ENCODE measurements around the gene C17orf67. TPM values are rescaled to one million over a fixed set of nuclear protein-coding genes. Genes with fewer than 3 reads are reported as not detected.

Gene C17orf67
- total RNA-seq, 1 donor from 2014 or later = 10.1 TPM

DNA sequence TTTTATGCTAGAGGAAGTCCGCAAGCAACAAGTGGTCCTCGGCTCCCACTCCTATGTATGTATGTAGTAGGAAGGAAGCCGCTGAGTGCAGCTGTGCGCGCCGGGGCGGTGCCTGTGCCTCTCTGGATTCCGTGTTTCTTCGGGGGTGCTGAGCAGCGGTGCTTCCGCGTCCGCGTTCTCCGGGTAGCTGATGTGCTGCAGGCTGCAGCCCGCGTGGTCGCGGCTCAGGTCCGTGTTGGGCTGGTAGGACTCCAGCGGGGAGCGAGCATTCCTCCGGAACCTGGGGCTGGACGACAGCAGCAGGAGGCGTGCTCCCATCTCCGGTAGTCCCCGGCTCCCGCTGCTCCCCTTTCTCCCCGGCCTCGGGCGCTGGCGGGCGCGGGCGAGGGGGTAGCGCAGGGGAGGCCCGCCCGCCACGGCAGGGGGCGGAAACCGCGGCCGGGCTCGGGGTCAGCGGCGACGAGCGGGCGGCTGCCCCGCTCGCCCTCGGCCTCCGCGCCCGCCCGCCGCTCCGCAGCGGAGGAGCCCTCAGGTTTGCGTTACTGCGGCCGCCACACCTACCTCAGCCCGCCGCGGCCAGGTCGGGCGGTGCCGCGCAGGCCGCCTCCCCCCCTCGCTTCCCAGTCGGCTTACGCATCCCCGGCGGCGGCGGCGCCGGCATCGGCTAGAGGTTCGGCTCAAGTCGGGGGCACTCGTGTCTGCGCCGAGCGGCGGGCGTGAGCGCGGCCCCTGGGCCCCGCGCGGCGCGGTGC, 487 bp downstream of the C17orf67 start:
- intact Hi-C loops (cut with DNase I) = loop anchor here (5.0 to 10.0 kb wide), 4 partner anchors 252 to 1684 kb away; partner anchors contain the start of genes AKAP1, HLF and TMEM100
- DNase-seq (ENCODE audit: low spot score in 2 of 2) = peak; percentile 14 to 78
- peaks cover 0 to 16% of the 10 kb centered on the region in 2 donors for H3K4me1 ChIP-seq

DNA sequence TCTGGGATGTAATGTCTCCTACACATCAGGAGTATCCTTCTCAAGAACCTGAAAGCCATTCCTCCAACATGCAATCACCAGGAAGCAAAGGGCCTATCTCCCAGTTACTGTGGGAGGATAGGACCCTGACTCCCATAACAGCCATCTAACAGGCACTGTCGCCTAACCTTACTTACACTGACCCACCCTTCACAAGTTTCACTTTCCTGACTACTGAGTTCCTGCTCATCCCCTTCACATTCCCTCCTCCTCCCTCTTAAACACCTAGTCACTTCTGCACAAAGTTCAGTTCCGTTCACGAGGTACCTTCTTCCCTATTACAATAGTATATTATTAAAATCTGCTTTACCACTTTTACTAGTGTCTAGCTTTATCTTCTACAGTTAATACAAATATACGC, 1.3 kb downstream of the C17orf67 start:
- peak overlapping the region; percentile 71 to 91 for H3K4me3 ChIP-seq
- H3K36me3 ChIP-seq = peaks cover 0 to 3% of the 10 kb centered on the region in 2 donors
- H3K27me3 ChIP-seq = no peaks in the 10 kb centered on the region
- no peaks in the 10 kb centered on the region for H3K9me3 ChIP-seq
- no peak overlapping the region for H3K27ac ChIP-seq
- DNase-seq (ENCODE audit: low spot score in 2 of 2) = no peak
- intact Hi-C loops (cut with DNase I) = loop anchor here (5.0 to 10.0 kb wide), 4 partner anchors 252 to 1685 kb away; partner anchors contain the start of genes AKAP1, HLF and TMEM100
- H3K4me1 ChIP-seq = peaks cover 0 to 16% of the 10 kb centered on the region in 2 donors
- TF ChIP-seq, protein P1, sequence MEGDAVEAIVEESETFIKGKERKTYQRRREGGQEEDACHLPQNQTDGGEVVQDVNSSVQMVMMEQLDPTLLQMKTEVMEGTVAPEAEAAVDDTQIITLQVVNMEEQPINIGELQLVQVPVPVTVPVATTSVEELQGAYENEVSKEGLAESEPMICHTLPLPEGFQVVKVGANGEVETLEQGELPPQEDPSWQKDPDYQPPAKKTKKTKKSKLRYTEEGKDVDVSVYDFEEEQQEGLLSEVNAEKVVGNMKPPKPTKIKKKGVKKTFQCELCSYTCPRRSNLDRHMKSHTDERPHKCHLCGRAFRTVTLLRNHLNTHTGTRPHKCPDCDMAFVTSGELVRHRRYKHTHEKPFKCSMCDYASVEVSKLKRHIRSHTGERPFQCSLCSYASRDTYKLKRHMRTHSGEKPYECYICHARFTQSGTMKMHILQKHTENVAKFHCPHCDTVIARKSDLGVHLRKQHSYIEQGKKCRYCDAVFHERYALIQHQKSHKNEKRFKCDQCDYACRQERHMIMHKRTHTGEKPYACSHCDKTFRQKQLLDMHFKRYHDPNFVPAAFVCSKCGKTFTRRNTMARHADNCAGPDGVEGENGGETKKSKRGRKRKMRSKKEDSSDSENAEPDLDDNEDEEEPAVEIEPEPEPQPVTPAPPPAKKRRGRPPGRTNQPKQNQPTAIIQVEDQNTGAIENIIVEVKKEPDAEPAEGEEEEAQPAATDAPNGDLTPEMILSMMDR (IDR thresholded peaks at IDR 0.05) = no peak

More for the DNA sequence above, 487 bp downstream of the C17orf67 start:
- H3K36me3 ChIP-seq = peaks cover 0 to 3% of the 10 kb centered on the region in 2 donors
- H3K9me3 ChIP-seq = no peaks in the 10 kb centered on the region
- H3K27me3 ChIP-seq = no peaks in the 10 kb centered on the region
- peak overlapping the region; percentile 71 to 91 for H3K4me3 ChIP-seq
- TF ChIP-seq, protein P1 (IDR thresholded peaks at IDR 0.05) = no peak
- peak overlapping the region; percentile 77 to 80 for H3K27ac ChIP-seq

DNA sequence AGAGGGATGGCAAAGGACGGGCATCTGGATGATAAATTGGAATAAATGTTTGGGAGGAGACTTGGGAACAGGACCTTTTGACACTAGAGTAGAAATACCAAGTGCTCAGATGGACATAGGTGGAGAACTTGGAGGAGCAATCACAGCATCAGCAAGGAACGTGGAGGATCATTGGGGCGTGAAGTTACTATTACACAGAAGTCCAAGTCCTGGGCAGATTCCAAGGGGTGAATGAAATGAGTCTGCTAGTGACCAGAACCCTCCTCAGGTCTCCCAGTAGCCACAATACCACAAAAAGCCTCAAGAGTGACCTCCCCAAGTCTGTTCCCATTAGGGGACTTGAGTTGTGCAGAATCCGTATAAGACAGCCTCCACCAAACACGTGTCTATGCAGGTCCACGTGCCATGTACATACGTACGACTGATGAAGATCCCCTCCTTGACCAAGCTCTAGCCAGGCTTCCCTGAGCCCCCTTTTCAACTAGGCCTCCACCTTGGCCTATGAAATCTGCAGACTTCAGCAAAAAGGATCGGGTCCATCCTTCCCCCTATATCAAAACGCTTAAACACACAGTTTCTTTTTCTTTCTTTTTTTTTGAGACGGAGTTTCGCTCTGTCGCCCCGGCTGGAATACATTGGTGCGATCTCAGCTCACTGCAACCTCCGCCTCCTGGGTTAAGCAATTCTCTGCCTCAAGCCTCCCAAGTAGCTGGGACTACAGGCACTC, 2.2 kb downstream of the C17orf67 start:
- Histone ChIP-seq H3K9me3 (no peaks in the 10 kb centered on the region), H3K4me3 (no peak overlapping the region), H3K27ac (no peak overlapping the region), H3K36me3 (peaks cover 0 to 3% of the 10 kb centered on the region in 2 donors), H3K4me1 (peaks cover 0 to 16% of the 10 kb centered on the region in 2 donors), H3K27me3 (no peaks in the 10 kb centered on the region)
- TF ChIP-seq, protein P1 (IDR thresholded peaks at IDR 0.05) = no peak
- intact Hi-C loops (cut with DNase I) = loop anchor here (5.0 to 10.0 kb wide), 4 partner anchors 253 to 1686 kb away; partner anchors contain the start of genes AKAP1, HLF and TMEM100
- DNase-seq (ENCODE audit: low spot score in 2 of 2) = no peak

DNA sequence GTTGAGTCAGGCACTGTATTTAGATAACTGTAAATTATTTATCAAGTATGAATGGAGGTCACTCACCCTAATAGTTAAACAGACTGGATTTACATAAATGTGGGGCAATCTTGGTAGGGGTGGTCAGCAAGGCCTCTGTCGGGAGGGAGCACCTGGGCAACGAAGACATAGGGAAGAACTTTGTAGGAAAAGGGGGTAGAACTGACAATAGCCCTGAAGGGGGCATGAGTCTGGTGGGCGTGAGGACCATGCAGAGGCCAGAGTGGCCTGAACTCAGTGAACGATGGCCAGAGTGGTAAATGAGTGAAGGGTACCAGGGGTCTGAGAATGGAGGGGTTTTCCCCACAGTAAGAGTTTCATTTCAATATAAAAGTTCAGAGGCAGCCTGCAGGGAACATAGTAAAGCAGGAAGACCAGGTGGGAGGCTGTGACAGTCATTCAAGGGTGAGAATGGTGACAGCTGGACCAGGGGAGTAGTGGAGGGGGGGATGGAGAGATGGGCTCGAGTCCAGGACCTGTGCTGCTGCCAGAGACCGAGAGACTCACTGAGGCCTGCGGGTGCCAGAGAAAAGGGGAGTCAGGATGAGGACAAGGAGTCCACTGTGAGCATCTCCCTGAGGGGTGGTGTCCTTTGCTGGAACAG, 2.9 kb downstream of the C17orf67 start:
- Histone ChIP-seq H3K4me3 (no peak overlapping the region), H3K4me1 (peaks cover 0 to 16% of the 10 kb centered on the region in 2 donors), H3K27me3 (no peaks in the 10 kb centered on the region), H3K27ac (no peak overlapping the region), H3K36me3 (peaks cover 0 to 3% of the 10 kb centered on the region in 2 donors), H3K9me3 (no peaks in the 10 kb centered on the region)
- intact Hi-C loops (cut with DNase I) = loop anchor here (5.0 to 10.0 kb wide), 4 partner anchors 254 to 1686 kb away; partner anchors contain the start of genes AKAP1, HLF and TMEM100
- DNase-seq (ENCODE audit: low spot score in 2 of 2) = no peak
- TF ChIP-seq, protein P1 (IDR thresholded peaks at IDR 0.05) = no peak

DNA sequence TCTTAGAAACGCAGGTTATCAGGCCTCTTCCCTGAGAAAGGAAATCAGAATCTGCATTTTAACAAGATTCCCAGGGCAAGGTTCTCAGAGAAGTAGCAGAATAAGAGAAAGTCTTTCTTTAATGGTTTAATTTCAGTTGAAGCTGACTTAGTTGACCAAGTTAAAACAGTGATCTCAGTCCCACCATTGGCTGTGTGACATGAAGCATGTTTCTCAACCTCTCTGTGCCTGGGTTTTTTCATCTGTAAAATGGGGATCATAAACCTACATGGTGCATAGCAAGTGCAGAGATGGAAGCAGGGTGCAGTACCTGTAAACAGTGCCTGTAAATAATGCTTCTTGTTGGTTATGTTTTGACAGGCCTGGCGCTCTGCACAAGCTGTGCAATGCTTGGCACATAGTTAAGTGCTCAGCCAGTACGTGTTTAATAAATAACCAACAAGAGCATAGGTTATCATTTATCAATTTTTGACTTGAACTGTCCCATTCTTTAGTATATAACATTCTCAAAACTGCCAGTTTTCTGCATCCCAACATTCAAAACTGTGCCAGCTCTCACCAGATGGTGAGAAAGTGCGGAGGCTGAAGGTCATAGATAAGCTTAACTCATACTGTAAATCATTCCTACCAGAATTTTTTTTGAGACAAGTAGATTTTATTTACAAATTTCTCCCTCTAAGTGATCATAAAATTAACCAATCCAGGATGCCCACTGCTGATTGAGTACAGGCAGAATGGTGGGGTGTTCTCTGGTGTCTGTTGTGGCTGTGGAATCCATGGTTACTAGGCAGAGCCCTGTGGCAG, 6.9 kb downstream of the C17orf67 start:
- Histone ChIP-seq H3K27me3 (no peaks in the 10 kb centered on the region), H3K4me3 (no peak overlapping the region), H3K27ac (no peak overlapping the region), H3K9me3 (no peaks in the 10 kb centered on the region), H3K36me3 (peaks cover 0 to 3% of the 10 kb centered on the region in 2 donors), H3K4me1 (no peaks in the 10 kb centered on the region)
- intact Hi-C loops (cut with DNase I) = no loop called here
- TF ChIP-seq, protein P1 (IDR thresholded peaks at IDR 0.05) = no peak
- DNase-seq (ENCODE audit: low spot score in 2 of 2) = no peak

All from ascending aorta (tissue), 2 donors.